Lower lobe of right lung (tissue), 2 donors: Measurements from ENCODE around the gene CCDC142. TPM values are rescaled to one million over a fixed set of nuclear protein-coding genes. Genes with fewer than 3 reads are reported as not detected.

Experiments used
- ATAC-seq, 2 donors: fragments of 200-7000 bp; cut with Tn5 transposase; one replicate each; pipeline ENCODE4 v1.9.1; 2020 to 2022; ENCODE audit warnings: mild to moderate bottlenecking in 2 of 2, moderate library complexity in 2 of 2
- DNase-seq: peaks from one replicate; pipeline ENCODE4 v3.0.0-alpha.2; 2020
- H3K27ac ChIP-seq: fragments of 200-600 bp; one replicate; pipeline ENCODE4 v1.8.0; 2022
- H3K27me3 ChIP-seq: fragments of 200-600 bp; one replicate; pipeline ENCODE4 v1.8.0; 2022; ENCODE audit warnings: low read depth
- H3K36me3 ChIP-seq: fragments of 200-600 bp; one replicate; pipeline ENCODE4 v1.8.0; 2022; ENCODE audit warnings: mild to moderate bottlenecking
- H3K4me1 ChIP-seq: fragments of 200-600 bp; one replicate; pipeline ENCODE4 v1.8.0; 2022
- H3K4me3 ChIP-seq: fragments of 200-600 bp; one replicate; pipeline ENCODE4 v1.8.0; 2022; ENCODE audit warnings: mild to moderate bottlenecking
- H3K9me3 ChIP-seq: fragments of 200-600 bp; one replicate; pipeline ENCODE4 v1.8.0; 2022
- intact Hi-C: fragments of 100-400 bp; cut with DNase I; formaldehyde crosslinking; loops from one replicate; pipeline ENCODE4 v1.11.0; 2022
- total RNA-seq: library from RNA; stranded (reverse); fragmentation: NEBNext Ultra II Directional; extraction: Animal tissue kit (Norgen Biotek cat#: 25700); gene quantifications from one replicate; pipeline ENCODE4 v1.2.1, GENCODE V29; 2021
- TF ChIP-seq, protein P1 (sequence below): fragments of 200-600 bp; IDR thresholded peaks from one replicate; pipeline ENCODE4 v1.8.0; 2022; ENCODE audit warnings: antibody characterized with exemption, mild to moderate bottlenecking
- donor health status: DM: no; HTN: yes; CAD: no; lungs with severe emphysema.

CCDC142 gene
- total RNA-seq, 1 donor from 2014 or later, result 20.2 TPM

DNA sequence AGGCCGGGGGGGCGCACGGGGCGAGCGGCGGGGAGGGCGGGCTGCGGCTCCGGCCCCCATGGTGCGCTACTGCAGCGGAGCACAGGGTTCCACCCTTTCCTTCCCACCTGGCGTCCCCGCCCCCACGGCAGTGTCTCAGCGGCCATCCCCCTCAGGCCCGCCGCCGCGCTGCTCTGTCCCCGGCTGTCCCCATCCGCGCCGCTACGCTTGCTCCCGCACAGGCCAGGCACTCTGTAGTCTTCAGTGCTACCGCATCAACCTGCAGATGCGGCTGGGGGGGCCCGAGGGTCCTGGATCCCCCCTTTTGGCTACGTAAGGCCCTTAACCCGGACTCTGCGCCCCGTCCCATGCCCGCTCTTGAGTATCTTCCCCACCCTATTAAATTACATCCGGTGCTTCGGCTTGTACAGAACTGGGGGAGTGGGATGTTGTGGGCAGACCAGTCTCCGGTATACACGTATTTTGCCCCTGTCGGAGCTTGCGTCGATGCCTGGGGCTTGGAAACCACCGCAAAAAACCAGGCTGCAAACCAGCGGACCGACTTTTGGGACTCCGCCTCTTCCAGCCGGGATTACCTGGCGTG is 25.2 kb downstream of the CCDC142 start:
- Histone ChIP-seq H3K9me3 (no peaks in the 10 kb centered on the region), H3K27ac (peak overlapping the region; percentile 97), H3K4me1 (peaks cover 36% of the 10 kb centered on the region), H3K4me3 (peak overlapping the region; percentile 74), H3K36me3 (peaks cover 18% of the 10 kb centered on the region), H3K27me3 (no peaks in the 10 kb centered on the region)
- TF ChIP-seq, protein P1, sequence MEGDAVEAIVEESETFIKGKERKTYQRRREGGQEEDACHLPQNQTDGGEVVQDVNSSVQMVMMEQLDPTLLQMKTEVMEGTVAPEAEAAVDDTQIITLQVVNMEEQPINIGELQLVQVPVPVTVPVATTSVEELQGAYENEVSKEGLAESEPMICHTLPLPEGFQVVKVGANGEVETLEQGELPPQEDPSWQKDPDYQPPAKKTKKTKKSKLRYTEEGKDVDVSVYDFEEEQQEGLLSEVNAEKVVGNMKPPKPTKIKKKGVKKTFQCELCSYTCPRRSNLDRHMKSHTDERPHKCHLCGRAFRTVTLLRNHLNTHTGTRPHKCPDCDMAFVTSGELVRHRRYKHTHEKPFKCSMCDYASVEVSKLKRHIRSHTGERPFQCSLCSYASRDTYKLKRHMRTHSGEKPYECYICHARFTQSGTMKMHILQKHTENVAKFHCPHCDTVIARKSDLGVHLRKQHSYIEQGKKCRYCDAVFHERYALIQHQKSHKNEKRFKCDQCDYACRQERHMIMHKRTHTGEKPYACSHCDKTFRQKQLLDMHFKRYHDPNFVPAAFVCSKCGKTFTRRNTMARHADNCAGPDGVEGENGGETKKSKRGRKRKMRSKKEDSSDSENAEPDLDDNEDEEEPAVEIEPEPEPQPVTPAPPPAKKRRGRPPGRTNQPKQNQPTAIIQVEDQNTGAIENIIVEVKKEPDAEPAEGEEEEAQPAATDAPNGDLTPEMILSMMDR, result no peak
- ATAC-seq (peak; percentile 61 to 64), DNase-seq (peak; percentile 81)
- intact Hi-C loops, result no loop called here

DNA sequence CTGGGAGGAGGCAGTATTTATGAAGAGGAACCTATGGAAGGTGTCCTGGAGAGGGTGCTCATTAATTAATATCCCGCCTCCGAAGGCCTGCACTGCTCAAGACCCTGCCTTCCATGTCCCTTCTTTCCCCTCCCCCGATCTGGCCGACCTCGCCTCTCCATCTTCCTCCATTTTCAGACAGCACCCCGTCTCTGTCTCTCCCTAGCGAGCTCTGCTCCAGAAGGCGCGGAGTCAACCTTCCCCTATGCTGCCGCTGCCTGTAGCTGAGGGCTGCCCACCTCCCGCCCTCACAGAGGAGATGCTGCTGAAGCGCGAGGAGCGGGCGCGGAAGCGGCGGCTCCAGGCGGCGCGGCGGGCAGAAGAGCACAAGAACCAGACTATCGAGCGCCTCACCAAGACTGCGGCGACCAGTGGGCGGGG is 25.7 kb downstream of the CCDC142 start:
- Histone ChIP-seq H3K36me3 (peaks cover 13% of the 10 kb centered on the region), H3K4me3 (peak overlapping the region; percentile 74), H3K9me3 (no peaks in the 10 kb centered on the region), H3K27me3 (no peaks in the 10 kb centered on the region), H3K27ac (peak overlapping the region; percentile 97), H3K4me1 (peaks cover 36% of the 10 kb centered on the region)
- ATAC-seq, result no peak
- TF ChIP-seq, protein P1, result no peak
- DNase-seq, result no peak
- intact Hi-C loops, result no loop called here

GRCh38 chr2:74454654-74455511 is 27.9 kb downstream of the CCDC142 start, which contains the start of gene INO80B:
Gene INO80B (plus strand): TSS chr2:74455087. CDS start chr2:74455117, 30 bp downstream.
- no peaks in the 10 kb centered on the region for H3K27me3 ChIP-seq
- H3K27ac ChIP-seq, result peak within 1 kb of the TSS; percentile 76
- ATAC-seq (peak; percentile 76 to 86), DNase-seq (peak; percentile 95)
- H3K4me3 ChIP-seq, result peak within 1 kb of the TSS; percentile 90
- H3K4me1 ChIP-seq, result peaks cover 36% of the 10 kb centered on the region
- TF ChIP-seq, protein P1, result no peak
- H3K36me3 ChIP-seq, result no peaks in the 10 kb centered on the region
- H3K9me3 ChIP-seq, result no peaks in the 10 kb centered on the region
- intact Hi-C loops, result no loop called here

DNA sequence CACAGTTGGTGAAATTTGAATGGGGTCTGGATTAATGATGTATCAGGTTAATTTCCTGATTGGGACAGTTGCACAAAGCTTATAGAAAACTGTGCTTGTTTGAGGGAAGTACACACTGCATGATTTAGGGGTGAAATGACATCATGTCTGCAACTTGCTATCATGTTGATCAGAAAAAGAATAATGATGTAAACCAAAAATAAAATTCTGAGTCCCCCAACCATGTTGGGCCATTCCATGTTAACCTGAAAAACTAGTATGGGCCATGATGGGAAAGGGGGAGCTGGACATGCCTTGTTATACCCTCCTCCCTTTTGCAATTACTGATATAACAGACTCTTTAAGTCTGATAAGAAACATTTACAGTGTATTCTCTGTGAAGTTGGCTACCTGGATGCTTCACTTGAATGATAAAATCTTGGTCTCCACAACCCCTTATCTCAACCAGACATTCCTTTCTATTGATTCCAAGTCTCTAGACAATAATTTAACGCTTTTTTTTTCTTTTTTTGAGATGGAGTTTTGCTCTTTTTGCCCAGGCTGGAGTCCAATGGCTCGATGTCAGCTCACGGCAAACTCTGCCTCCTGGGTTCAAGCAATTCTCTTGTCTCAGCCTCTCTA is 32.1 kb downstream of the CCDC142 start:
- H3K9me3 ChIP-seq, result no peaks in the 10 kb centered on the region
- intact Hi-C loops, result no loop called here
- TF ChIP-seq, protein P1, result no peak

DNA sequence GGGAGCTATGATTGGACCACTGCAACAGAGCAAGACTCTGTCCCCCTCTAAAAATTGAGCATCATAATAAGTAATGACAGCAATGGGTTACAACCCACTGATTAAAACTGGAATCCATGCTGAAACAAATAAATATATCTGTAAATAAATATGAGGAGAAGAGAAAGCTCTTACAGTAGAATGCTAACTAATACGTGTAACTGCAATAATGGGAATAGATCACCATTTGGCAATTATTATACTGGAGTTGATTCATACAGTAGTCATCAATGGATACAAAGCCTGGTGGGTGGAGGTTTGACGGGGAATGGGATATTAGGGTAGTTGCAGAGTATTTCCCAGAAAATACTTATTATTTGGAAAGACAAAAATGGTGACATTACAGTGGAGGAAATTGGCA is 34.0 kb downstream of the CCDC142 start:
- Histone ChIP-seq H3K36me3 (no peaks in the 10 kb centered on the region), H3K27ac (no peak overlapping the region), H3K4me3 (no peak overlapping the region), H3K4me1 (peaks cover 5% of the 10 kb centered on the region), H3K27me3 (no peaks in the 10 kb centered on the region), H3K9me3 (no peaks in the 10 kb centered on the region)
- TF ChIP-seq, protein P1, result no peak
- intact Hi-C loops, result no loop called here
- DNase-seq, result no peak
- ATAC-seq, result no peak

More for the DNA sequence above, 32.1 kb downstream of the CCDC142 start:
- H3K27me3 ChIP-seq, result no peaks in the 10 kb centered on the region
- H3K4me1 ChIP-seq, result peaks cover 6% of the 10 kb centered on the region
- no peak overlapping the region for H3K4me3 ChIP-seq
- DNase-seq (no peak), ATAC-seq (no peak)
- no peaks in the 10 kb centered on the region for H3K36me3 ChIP-seq
- no peak overlapping the region for H3K27ac ChIP-seq
